ENCODE results near the gene ERBB2.

DNA sequence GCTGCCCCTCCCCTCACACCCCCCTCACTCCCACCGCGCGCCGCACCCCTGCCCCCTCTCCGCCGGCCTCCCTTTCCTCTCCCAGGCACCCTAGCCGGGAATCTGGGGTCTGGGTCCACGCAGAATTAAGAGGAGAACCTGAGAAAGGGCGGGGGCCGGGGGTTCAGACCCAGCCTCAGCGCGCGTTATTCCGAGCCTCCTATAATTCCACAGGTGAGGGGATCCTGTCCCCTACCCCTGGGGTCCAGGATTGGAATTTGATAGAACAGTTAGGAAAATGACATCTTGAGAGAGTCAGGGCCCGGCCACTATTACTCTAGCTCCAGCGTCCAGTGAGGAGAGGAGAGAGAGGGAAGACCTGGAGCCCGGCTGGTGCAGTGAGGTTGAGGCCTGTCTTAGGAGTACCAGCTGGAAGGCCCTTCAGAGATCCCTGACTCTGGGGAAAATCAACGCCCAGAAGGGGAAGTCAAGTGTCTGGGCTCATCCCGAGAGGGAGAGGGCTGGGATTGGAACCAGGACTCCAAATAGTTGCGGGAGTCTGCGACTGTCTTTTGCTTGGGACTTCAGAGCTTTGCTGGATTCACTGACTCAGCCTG lies 55.2 kb downstream of the ERBB2 start:
- TF ChIP-seq, protein P1, sequence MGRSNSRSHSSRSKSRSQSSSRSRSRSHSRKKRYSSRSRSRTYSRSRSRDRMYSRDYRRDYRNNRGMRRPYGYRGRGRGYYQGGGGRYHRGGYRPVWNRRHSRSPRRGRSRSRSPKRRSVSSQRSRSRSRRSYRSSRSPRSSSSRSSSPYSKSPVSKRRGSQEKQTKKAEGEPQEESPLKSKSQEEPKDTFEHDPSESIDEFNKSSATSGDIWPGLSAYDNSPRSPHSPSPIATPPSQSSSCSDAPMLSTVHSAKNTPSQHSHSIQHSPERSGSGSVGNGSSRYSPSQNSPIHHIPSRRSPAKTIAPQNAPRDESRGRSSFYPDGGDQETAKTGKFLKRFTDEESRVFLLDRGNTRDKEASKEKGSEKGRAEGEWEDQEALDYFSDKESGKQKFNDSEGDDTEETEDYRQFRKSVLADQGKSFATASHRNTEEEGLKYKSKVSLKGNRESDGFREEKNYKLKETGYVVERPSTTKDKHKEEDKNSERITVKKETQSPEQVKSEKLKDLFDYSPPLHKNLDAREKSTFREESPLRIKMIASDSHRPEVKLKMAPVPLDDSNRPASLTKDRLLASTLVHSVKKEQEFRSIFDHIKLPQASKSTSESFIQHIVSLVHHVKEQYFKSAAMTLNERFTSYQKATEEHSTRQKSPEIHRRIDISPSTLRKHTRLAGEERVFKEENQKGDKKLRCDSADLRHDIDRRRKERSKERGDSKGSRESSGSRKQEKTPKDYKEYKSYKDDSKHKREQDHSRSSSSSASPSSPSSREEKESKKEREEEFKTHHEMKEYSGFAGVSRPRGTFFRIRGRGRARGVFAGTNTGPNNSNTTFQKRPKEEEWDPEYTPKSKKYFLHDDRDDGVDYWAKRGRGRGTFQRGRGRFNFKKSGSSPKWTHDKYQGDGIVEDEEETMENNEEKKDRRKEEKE (IDR thresholded peaks at IDR 0.05) = no peak
- TF ChIP-seq NBN (IDR thresholded peaks at IDR 0.05) (peak; percentile 0; the same call in 1 of the 2 replicates), RBBP5 (conservative IDR thresholded peaks at IDR 0.05) (no peak), SIN3A (IDR thresholded peaks at IDR 0.05; ENCODE audit: low read depth, low read length) (no peak), FOXM1 (IDR thresholded peaks at IDR 0.05; ENCODE audit: low read depth, low read length) (no peak; the same call in 1 of the 2 replicates), EED (IDR thresholded peaks at IDR 0.05; ENCODE audit: low read depth) (no peak), ZNF274 (IDR thresholded peaks at IDR 0.05; ENCODE audit: insufficient read depth, insufficient read length) (no peak), EP300 (IDR thresholded peaks at IDR 0.05; ENCODE audit: borderline replicate concordance in 1 of 2, control insufficient read depth in 1 of 2, low read depth in 2 of 2, low read length in 2 of 2) (peak in 1 of 2 experiments; percentile 0; a peak in 1 of 4 replicates), CEBPB (IDR thresholded peaks at IDR 0.05; ENCODE audit: borderline replicate concordance in 1 of 2, low read depth in 2 of 2, low read length in 2 of 2) (no peak), JUNB (IDR thresholded peaks at IDR 0.05) (no peak), GABPA (IDR thresholded peaks at IDR 0.05; ENCODE audit: low read depth) (no peak)
- TF ChIP-seq, protein P2, sequence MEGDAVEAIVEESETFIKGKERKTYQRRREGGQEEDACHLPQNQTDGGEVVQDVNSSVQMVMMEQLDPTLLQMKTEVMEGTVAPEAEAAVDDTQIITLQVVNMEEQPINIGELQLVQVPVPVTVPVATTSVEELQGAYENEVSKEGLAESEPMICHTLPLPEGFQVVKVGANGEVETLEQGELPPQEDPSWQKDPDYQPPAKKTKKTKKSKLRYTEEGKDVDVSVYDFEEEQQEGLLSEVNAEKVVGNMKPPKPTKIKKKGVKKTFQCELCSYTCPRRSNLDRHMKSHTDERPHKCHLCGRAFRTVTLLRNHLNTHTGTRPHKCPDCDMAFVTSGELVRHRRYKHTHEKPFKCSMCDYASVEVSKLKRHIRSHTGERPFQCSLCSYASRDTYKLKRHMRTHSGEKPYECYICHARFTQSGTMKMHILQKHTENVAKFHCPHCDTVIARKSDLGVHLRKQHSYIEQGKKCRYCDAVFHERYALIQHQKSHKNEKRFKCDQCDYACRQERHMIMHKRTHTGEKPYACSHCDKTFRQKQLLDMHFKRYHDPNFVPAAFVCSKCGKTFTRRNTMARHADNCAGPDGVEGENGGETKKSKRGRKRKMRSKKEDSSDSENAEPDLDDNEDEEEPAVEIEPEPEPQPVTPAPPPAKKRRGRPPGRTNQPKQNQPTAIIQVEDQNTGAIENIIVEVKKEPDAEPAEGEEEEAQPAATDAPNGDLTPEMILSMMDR (IDR thresholded peaks at IDR 0.05 in 2 of 3, conservative IDR thresholded peaks at IDR 0.05 in 1 of 3; ENCODE audit: control insufficient read depth in 2 of 3, extremely low read depth in 1 of 3, insufficient read depth in 1 of 3, low read depth in 3 of 3, low read length in 3 of 3) = no peak
- TF ChIP-seq, protein P3, sequence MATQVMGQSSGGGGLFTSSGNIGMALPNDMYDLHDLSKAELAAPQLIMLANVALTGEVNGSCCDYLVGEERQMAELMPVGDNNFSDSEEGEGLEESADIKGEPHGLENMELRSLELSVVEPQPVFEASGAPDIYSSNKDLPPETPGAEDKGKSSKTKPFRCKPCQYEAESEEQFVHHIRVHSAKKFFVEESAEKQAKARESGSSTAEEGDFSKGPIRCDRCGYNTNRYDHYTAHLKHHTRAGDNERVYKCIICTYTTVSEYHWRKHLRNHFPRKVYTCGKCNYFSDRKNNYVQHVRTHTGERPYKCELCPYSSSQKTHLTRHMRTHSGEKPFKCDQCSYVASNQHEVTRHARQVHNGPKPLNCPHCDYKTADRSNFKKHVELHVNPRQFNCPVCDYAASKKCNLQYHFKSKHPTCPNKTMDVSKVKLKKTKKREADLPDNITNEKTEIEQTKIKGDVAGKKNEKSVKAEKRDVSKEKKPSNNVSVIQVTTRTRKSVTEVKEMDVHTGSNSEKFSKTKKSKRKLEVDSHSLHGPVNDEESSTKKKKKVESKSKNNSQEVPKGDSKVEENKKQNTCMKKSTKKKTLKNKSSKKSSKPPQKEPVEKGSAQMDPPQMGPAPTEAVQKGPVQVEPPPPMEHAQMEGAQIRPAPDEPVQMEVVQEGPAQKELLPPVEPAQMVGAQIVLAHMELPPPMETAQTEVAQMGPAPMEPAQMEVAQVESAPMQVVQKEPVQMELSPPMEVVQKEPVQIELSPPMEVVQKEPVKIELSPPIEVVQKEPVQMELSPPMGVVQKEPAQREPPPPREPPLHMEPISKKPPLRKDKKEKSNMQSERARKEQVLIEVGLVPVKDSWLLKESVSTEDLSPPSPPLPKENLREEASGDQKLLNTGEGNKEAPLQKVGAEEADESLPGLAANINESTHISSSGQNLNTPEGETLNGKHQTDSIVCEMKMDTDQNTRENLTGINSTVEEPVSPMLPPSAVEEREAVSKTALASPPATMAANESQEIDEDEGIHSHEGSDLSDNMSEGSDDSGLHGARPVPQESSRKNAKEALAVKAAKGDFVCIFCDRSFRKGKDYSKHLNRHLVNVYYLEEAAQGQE (IDR thresholded peaks at IDR 0.05; ENCODE audit: low read depth, low read length) = no peak
